CD4-positive, alpha-beta T cell treated with Interleukin-12 subunit alpha and Interleukin-12 subunit beta, for 1 hour (primary cell): ENCODE measurements around the gene SRRM2.

Source experiments
- DNase-seq: peaks from one replicate; pipeline ENCODE4 v3.0.0-alpha.2; 2020

The SRRM2 gene

DNA sequence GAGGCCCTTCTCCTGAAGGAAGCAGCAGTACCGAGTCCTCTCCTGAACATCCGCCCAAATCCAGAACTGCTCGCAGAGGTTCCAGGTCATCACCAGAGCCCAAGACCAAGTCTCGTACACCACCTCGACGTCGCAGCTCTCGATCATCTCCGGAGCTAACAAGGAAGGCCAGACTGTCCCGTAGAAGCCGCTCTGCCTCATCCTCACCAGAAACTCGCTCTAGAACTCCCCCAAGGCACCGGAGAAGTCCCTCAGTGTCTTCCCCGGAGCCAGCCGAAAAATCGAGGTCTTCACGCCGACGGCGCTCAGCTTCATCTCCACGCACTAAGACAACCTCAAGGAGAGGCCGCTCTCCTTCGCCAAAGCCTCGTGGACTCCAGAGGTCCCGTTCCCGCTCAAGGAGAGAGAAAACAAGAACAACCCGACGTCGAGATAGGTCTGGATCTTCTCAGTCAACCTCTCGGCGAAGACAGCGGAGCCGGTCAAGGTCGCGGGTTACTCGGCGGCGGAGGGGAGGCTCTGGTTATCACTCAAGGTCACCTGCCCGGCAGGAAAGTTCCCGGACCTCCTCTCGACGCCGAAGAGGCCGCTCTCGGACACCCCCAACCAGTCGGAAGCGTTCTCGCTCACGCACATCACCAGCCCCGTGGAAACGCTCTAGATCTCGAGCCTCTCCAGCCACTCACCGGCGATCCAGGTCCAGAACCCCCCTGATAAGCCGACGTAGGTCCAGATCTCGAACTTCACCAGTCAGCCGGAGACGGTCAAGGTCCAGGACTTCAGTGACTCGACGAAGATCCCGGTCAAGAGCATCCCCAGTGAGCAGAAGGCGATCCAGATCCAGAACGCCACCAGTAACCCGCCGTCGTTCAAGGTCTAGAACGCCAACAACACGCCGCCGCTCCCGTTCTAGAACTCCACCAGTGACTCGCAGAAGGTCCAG is 13.3 kb downstream of the SRRM2 start:
- no peak for DNase-seq

DNA sequence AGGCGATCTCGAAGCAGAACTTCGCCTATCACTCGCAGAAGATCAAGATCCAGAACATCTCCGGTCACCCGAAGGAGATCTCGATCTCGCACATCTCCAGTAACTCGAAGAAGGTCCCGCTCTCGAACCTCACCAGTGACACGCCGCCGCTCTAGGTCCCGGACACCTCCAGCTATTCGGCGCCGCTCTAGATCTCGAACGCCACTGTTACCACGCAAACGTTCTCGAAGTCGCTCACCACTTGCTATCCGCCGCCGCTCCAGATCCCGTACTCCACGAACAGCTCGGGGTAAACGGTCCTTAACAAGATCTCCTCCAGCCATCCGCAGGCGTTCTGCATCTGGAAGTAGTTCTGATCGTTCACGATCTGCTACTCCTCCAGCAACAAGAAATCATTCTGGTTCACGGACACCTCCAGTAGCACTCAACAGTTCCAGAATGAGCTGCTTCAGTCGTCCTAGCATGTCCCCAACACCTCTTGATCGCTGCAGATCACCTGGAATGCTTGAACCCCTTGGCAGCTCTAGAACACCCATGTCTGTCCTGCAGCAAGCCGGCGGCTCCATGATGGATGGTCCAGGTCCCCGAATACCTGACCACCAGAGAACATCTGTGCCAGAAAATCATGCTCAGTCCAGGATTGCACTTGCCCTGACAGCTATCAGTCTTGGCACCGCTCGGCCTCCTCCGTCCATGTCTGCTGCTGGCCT is 14.1 kb downstream of the SRRM2 start:
- DNase-seq: no peak

DNA sequence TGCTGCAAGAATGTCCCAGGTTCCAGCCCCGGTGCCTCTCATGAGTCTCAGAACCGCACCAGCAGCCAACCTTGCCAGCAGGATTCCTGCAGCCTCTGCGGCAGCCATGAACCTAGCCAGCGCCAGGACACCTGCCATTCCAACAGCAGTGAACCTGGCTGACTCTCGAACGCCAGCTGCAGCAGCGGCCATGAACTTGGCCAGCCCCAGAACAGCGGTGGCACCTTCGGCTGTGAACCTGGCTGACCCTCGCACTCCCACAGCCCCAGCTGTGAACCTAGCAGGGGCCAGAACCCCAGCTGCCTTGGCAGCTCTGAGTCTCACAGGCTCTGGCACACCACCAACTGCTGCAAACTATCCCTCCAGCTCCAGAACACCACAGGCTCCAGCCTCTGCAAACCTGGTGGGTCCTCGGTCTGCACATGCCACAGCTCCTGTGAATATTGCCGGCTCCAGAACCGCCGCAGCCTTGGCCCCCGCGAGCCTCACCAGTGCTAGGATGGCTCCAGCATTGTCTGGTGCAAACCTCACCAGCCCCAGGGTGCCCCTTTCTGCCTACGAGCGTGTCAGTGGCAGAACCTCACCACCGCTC is 14.8 kb downstream of the SRRM2 start:
- no peak for DNase-seq

DNA sequence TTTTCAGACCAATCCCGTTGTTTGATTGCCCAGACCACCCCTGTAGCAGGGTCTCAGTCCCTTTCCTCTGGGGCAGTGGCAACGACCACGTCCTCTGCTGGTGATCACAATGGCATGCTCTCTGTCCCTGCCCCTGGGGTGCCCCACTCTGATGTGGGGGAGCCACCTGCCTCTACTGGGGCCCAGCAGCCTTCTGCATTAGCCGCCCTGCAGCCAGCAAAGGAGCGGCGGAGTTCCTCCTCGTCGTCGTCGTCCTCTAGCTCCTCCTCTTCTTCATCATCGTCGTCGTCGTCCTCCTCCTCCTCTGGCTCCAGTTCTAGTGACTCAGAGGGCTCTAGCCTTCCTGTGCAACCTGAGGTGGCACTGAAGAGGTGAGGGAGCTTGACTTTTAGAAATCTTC is 15.5 kb downstream of the SRRM2 start:
- no peak for DNase-seq

DNA sequence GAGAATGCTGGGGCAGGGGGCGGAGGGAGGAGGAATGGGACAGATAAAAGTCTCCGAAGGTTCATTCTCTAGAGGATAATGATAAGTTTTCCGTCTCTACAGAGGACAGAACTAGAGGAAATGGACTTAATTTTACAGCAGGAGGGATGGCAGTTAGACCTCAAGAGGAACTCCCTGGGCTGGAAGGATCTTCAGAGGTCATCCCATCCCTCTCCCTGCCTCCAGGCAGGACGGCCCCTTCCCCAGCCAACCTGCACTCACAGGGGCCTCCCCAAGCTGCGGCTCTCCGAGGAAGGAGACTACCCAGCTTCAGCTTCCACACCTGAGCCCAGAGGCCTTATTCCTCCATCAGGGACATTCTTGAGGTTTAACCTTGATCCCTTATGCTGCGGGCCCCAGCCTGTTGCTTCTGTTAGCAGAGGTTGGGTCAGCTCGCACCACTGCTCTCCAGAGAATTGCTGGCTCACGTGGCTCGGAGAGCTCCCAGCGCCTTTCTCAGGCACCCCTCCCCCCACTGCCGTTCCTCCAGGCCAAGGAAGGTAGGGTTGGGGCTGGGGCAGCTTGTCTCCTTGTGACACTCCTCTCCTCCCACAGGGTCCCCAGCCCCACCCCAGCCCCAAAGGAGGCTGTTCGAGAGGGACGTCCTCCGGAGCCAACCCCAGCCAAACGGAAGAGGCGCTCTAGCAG is 16.1 kb downstream of the SRRM2 start:
- DNase-seq: no peak

DNA sequence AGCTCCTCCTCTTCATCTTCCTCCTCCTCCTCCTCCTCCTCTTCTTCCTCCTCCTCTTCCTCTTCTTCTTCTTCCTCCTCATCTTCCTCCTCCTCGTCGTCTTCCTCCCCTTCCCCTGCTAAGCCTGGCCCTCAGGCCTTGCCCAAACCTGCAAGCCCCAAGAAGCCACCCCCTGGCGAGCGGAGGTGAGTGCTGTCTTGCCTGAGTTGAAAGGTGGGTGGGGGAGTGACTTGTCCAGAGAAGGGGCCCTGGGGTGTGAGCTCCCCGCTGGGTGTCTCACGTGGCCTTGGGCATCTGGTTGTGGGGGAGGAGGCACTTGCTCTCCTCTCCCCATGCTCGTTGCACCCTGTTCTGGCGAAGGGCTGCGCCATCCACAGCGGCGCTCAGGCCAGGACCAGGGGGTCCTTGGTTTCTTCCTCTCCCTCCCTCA is 16.7 kb downstream of the SRRM2 start:
- no peak for DNase-seq

DNA sequence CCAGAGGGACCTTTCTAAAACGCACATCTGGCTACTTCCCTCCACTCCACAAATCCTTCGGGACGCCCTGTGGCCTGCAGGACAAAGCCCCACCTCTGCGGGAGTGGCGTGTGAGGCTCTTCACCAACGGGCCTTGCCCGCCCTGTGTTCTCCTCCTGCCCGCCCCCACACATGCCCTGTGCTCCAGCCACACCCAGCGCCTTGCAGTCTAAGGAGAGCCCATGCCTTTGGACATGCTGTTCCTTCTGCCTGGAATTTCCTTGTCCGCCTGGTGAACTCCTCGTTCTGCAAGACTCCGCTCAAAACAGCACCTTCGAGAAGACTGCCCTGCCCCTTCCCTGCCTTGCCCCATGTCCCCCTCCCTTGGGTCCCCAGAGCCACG is 17.2 kb downstream of the SRRM2 start:
- DNase-seq: no peak

DNA sequence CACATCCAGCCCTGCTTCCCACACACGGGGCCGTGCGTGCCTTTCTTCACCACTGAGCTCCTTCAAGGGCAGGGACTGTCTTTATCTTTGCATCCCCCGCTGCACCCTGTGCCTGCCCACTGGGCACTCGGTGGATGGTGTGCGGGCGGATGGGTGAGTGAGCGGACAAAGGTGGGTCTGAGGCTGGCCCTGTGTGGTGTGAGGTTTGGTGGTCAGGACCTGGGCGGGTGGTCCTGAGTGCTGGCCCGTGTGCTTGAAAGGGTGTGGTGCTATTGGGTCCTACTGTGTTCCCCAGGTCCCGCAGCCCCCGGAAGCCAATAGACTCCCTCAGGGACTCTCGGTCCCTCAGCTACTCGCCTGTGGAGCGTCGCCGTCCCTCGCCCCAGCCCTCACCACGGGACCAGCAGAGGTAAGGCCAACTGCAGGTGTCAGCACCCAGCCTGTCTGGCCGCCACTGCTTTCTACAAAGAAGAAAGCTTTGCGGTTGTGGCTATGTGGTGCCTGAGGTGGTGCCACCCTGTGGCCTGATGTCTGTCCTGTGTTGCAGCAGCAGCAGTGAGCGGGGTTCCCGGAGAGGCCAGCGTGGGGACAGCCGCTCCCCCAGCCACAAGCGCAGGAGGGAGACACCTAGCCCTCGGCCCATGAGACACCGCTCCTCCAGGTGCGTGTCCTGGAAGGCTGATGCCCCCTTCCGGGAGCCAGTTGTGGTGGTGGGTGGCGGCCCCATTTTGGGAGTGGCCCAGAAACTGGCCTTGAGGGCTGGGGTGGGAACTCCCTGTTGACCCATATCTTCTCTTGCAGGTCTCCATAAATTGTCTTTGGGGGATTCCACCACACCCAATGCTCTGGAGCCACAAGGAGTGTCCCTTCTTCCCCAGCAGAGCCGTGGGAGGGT is 17.9 kb downstream of the SRRM2 start:
- peak; percentile 31 for DNase-seq

DNA sequence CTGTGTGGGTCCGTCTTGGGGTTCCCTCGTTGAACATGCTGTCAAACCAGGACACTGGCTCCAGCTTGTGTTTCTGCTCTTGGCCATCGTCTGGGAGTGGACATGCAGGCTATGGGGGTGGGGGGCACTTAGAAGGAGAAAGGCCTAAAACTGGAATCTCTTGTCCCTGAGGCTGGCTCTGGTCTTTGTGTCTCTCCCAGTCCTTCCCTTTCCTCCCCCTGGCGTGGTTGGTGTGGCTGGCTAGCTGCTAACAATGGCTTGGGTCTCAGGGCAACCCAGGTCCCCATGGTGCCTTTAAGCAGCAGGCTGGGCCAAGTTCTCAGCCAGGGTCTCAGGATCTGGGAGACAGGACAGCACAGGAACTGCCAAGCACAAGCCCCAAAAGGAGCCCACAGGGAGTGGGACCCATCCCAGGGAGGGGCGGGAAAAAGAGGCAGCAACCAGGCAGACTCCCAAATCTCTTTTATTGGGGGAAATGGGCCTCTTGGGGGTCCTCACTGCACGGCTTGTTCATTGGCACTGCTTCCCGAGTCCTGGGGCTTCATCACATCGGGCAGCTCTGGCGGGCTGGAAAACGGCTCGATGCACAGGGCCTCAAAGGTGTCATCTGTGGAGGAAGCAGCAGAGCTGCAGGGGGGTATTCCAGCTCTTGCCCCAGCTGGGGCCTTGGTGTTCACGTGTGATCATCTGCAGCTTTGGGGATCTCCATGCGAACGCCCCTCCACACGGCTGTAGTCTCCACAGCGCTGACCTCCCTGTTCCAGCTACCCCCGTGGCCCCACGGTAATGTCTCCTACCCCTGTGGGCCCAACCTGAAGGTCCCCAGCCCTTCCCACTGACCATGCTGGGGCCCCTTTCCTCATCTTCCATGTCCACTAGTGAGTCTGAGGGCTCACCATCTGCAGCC is 19.3 kb downstream of the SRRM2 start:
- DNase-seq: no peak

DNA sequence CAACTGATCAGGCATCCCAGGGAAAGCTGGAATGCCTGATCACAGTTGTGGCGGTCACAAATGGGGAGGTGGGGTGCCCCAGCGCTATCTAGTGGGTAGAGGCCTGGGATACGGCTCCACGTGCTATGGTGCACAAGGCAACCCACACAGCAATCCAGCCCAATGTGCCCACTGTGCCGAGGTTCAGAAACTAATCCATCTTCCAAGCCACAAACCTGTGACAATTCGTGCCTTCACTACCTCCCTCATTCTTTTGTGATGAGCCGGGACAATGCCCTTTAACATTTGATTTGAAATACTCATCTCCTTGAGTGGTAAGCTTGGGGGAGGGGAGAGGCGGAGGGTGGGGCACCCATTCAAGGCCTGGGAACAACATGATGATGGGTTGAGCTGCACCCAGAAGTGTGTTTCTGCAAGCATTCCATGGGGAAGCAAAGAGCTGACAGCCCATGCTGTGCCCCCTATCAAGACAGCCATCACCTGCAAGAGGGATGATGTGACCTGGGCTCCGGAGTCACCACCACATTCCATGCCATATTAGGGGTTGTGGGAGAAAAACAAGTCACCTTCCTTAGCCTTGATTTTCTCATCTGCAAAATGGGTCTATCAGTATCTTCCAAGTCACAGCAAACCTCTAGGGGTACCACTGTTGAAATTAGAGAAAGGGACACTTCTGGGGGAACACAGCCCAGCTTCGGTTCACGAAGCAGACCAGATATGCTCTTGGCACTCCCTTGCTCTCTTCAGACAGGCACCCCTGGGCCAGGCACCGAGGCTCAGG is 20.9 kb downstream of the SRRM2 start:
- no peak for DNase-seq

DNA sequence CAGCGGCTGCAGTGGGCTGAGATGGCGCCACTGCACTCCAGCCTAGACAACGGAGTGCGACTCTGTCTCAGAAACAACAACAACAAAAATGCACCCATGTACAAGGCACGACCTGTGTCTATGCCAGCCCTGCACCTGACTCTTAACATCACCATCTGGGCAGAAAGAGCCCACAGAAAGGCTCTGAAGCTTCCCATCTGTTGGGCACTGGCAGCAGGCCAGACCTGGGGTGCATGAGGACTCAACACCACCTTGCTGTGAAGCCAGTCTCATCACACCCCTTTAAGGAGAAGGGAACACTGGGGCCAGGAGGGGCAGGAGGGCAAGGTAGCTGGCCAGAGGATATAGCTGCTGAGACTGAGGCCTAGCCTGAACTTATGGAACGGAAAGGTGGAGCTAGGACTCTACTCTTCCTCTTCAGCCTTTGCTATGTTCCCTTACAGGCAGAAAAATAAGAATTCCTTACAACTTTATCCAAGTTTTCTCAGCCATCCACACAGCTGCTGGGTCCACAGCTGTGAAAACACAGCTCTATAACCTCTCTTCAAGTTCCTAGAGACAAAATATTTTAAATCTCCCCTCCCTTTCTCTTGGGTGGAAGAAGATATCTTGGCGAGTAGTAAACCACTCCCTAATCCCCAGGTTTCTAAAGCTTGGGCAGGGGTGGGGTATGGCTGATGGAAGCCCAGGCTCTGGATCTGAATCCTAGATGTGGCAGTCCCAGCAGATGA is 21.9 kb downstream of the SRRM2 start:
- DNase-seq: no peak

DNA sequence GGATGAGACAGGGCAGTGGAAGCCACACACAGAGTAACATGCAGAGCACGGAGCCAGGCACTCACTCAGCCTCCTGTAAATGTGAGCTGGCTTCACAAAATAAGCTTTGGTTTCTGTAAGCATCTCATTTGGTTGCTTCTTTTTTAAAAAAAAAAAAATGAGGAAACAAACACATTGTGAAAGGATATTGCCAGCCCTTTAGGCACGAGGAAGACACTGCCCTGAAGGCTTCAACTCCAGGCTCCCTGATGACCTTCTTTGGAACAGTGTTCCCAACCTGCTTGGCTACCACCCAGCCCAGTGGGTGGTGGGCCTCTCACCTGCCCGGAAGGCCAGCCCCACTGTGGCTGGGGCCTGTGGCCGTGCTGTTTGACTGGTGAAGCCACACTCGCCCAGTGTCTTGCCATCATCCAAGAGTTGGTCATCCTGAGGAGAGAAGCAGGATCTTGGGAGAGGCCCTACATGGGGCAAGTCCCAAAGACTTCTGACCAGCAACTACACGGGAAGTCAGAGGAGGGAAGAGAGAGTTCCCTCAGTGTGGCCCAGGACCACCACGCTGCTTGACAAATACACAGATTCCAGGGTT is 22.8 kb downstream of the SRRM2 start:
- no peak for DNase-seq

DNA sequence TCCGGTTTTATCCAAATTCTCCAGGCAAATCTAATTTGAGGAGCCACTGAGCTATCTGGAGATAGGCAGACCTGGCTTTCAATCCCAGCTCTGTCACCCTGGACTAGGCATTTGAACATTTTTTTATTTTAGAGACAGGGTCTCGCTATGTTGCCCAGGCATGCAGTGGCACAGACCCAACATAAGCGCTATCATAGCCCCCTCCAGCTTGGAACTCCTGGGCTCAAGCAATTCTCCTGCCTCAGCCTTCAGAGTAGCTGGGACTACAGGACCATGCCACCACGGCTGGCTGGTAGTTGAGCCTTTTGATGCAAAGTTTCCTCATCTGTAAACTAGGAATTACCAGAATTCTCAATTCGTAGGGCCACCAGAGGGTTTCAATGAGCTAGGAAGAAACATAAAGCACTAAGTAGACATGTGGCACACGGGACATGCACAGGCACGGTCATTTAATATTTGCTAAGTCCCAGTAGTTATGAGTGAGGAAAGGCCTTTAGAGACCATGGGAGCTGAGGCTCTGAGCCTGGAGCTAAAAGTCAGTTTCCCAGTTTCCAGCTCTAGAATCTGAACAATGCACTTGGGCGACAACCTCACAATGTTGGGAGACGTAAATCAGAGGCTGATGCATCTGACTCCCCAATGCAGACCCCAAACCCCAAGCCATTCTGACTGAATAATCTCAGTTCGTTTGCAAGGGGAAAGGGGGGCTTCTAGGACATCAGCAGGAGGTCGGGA is 23.5 kb downstream of the SRRM2 start:
- DNase-seq: no peak

DNA sequence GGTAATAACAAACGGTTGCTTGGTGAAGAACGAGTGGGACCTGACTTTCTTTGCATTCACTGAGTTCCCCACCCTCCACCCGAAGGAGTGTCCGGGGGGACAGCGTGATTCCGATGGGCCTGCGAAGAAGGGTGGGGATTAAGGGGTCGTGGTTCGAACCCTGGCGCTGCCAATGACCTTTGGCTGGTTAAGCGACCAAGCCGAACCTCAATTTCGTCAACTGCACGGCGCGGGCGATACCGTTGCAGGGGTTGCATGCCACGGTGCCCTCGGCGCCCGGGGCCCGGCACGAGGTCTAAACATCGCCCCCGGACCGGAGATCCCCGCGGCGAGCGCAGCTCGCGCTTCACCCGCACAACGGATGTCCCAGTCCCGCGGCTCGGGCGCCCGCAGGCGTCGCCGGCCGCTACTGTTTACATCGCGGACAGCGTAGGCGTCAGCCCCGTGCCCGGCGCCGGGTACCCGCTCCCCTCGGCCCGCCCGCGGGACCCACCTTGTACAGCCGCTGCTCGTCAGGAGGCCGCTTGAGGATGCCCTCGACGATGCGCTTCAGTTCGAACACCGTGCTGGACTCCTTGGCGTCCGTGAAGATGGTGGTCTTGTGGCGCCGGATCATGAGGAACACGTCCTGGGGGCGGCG is 24.2 kb downstream of the SRRM2 start:
- peak; percentile 40 for DNase-seq

DNA sequence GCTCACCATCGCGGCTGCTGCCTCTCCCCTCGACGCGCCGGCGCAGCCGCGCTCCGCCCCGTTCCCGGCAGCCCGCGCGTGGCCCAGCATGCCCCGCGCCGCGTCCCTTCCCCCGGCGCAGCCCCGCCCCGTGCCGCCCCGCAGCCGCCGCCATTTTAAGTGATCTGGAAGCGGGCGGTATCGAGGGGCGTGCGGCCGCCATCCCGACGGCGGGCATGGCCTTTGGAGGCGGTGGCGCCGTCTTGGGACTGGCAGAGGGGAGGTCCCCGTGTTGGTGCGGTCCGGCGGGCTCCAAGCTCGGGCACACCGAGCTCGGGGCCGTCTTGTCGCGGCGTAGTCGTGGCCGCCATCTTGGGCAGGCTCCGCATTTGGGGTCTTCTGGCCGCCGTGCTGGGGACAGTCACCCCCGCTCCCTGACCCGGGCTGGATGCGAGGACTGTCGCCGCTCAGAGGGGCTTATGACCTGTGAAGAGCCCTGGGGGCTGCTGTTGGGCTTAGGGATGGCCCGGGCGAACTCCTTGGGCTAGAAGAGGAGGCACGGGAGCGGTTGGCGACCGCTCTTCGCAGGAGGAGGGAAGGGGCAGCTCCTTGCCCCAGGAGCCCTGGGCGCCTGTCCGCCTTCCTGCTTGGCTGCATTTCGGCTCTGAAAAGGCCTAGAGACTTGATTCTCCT is 24.9 kb downstream of the SRRM2 start, which contains the start of gene ELOB:
Gene ELOB (minus strand): TSS at position 50 of the 672 bp plus-strand sequence. CDS start 41 bp downstream, at position 9.
- peak; percentile 91 for DNase-seq

DNA sequence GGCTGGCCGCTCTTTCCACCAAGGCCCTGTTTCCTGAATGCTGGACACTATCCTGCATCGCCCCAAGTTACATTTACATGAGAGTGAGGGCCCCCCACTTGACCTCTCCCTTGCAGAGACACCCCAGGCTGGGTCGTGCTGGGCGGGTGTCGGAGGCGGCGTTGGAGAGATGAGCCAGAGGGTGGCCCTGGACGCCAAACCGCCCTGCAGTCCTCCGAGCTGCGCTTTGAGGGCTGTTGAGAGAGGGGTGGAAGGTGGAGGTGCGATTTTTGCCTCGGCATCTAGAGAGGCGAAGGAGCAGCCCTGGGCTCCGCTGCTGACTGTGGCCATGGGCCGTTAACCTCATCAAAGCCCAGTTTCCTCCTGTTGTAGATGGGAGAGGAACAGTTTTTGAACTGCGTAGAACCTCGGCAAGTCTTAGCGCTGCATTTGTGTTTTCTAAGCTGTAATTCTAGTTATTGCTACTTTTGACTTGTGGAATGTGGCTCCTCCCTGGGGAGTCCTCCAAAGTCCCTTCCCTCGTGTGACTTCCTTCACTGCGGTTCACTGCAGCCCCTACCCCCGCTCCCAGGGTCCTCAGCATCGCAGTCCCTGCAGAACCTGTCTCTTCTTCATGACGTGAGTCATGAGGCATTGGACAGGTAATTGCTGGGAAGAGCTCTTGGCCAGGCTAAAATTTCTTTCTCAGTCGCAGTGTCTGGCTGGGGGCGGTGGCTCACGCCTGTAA is 25.6 kb downstream of the SRRM2 start:
- peak; percentile 58 for DNase-seq

DNA sequence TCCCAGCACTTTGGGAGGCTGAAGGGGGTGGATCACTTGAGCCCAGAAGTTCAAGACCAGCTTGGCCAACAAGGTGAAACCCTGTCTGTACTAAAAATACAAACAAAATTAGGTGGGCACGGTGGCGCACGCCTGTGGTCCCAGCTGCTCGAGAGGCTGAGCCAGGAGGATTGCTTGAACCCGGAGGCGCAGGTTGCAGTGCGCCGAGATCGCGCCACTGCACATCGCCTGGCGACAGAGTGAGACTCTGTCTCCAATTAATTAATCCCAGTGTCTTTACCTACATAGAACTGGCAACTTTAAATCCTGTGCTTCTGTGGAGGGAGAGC is 26.2 kb downstream of the SRRM2 start:
- DNase-seq: no peak
